Stimulated activated effector memory CD8-positive, alpha-beta T cell treated with anti-CD3 and anti-CD28 coated beads, Interleukin-12 subunit alpha, Interleukin-12 subunit beta, amount 100 ng/mL, for 72 hours (primary cell): ENCODE results near the gene LARP7.
"Not testable (repeated sequence)": the region's sequence is repeated elsewhere in the genome, so short reads cannot be mapped to it uniquely, and the experiment has no call there.

ENCODE experiments used
- ATAC-seq: fragments of 150-1000 bp; cut with Tn5 transposase; 2 replicates; pipeline ENCODE4 v1.10.0; 2021
- DNase-seq, 2 donors: peaks; one replicate each; pipeline ENCODE4 v3.0.0; 2021 to 2022; ENCODE audit warnings: low spot score in 2 of 2
- H3K27ac Mint-ChIP-seq: one replicate; pipeline ENCODE4 v1.8.0; 2022; ENCODE audit warnings: mild to moderate bottlenecking, mixed read lengths
- H3K36me3 Mint-ChIP-seq: one replicate; pipeline ENCODE4 v1.8.0; 2022; ENCODE audit warnings: mild to moderate bottlenecking, mixed read lengths
- H3K4me1 Mint-ChIP-seq: one replicate; pipeline ENCODE4 v1.8.0; 2022; ENCODE audit warnings: mixed read lengths
- H3K4me3 Mint-ChIP-seq: one replicate; pipeline ENCODE4 v1.8.0; 2022; ENCODE audit warnings: mild to moderate bottlenecking, mixed read lengths
- H3K9me3 Mint-ChIP-seq: one replicate; pipeline ENCODE4 v1.8.0; 2022; ENCODE audit warnings: mixed read lengths

The LARP7 gene

GRCh38 chr4:112636688-112637551, at the start of gene LARP7, which contains the start of gene ZGRF1:
Gene LARP7 (plus strand): TSS chr4:112637143. CDS start chr4:112644670, 7,527 bp downstream.
Gene ZGRF1 (minus strand): TSS chr4:112636909. CDS start chr4:112633176, 3,733 bp downstream.
- peaks cover 13% of the 10 kb centered on the region for H3K36me3 Mint-ChIP-seq
- ATAC-seq: peak; percentile 98
- DNase-seq: peak; percentile 96 to 99
- H3K4me3 Mint-ChIP-seq: no peak within 1 kb of the TSS
- H3K27ac Mint-ChIP-seq: no peak within 1 kb of the TSS
- H3K9me3 Mint-ChIP-seq: no peaks in the 10 kb centered on the region
- peaks cover 16% of the 10 kb centered on the region for H3K4me1 Mint-ChIP-seq

- Mint-ChIP-seq H3K9me3 (peaks cover 7% of the 10 kb centered on the region), H3K36me3 (peaks cover 25% of the 10 kb centered on the region), H3K27ac (no peak overlapping the region), H3K4me1 (no peaks in the 10 kb centered on the region), H3K4me3 (no peak overlapping the region)
- DNase-seq (no peak), ATAC-seq (no peak)
Observed at GRCh38 chr4:112589206-112589605, 47.7 kb upstream of the LARP7 start.

- Mint-ChIP-seq H3K4me3 (no peak overlapping the region), H3K9me3 (peaks cover 7% of the 10 kb centered on the region), H3K36me3 (peaks cover 15% of the 10 kb centered on the region), H3K27ac (no peak overlapping the region), H3K4me1 (no peaks in the 10 kb centered on the region)
- no peak for ATAC-seq
- DNase-seq: no peak
Observed at GRCh38 chr4:112591593-112591992, 45.4 kb upstream of the LARP7 start.

GRCh38 chr4:112592717-112593116, 44.2 kb upstream of the LARP7 start:
- DNase-seq (no peak), ATAC-seq (no peak)
- H3K36me3 Mint-ChIP-seq: peaks cover 15% of the 10 kb centered on the region
- H3K4me1 Mint-ChIP-seq: no peaks in the 10 kb centered on the region
- no peak overlapping the region for H3K27ac Mint-ChIP-seq
- H3K9me3 Mint-ChIP-seq: peaks cover 7% of the 10 kb centered on the region
- H3K4me3 Mint-ChIP-seq: no peak overlapping the region

- Mint-ChIP-seq H3K27ac (no peak overlapping the region), H3K4me3 (no peak overlapping the region), H3K36me3 (peaks cover 7% of the 10 kb centered on the region), H3K4me1 (no peaks in the 10 kb centered on the region), H3K9me3 (peaks cover 7% of the 10 kb centered on the region)
- no peak for DNase-seq
- no peak for ATAC-seq
Observed at GRCh38 chr4:112593438-112594133, 43.4 kb upstream of the LARP7 start.

- DNase-seq (no peak), ATAC-seq (no peak)
- peaks cover 5% of the 10 kb centered on the region for H3K36me3 Mint-ChIP-seq
- H3K9me3 Mint-ChIP-seq: peaks cover 7% of the 10 kb centered on the region
- no peak overlapping the region for H3K27ac Mint-ChIP-seq
- H3K4me3 Mint-ChIP-seq: no peak overlapping the region
- H3K4me1 Mint-ChIP-seq: no peaks in the 10 kb centered on the region
Observed at GRCh38 chr4:112594993-112595392, 42.0 kb upstream of the LARP7 start.

GRCh38 chr4:112604589-112604988, 32.4 kb upstream of the LARP7 start:
- no peak overlapping the region for H3K27ac Mint-ChIP-seq
- H3K4me3 Mint-ChIP-seq: no peak overlapping the region
- peak; percentile 37 for ATAC-seq
- no peaks in the 10 kb centered on the region for H3K4me1 Mint-ChIP-seq
- peak in 1 of 2 donors; percentile 2 for DNase-seq
- peaks cover 44% of the 10 kb centered on the region for H3K36me3 Mint-ChIP-seq
- no peaks in the 10 kb centered on the region for H3K9me3 Mint-ChIP-seq

- ATAC-seq, H3K27ac Mint-ChIP-seq, H3K4me3 Mint-ChIP-seq, H3K9me3 Mint-ChIP-seq, H3K4me1 Mint-ChIP-seq, DNase-seq: not testable (repeated sequence)
- peaks cover 21% of the 10 kb centered on the region for H3K36me3 Mint-ChIP-seq
Observed at GRCh38 chr4:112612814-112613213, 24.1 kb upstream of the LARP7 start.

GRCh38 chr4:112616984-112617383, 20.0 kb upstream of the LARP7 start:
- no peak overlapping the region for H3K4me3 Mint-ChIP-seq
- no peaks in the 10 kb centered on the region for H3K4me1 Mint-ChIP-seq
- no peaks in the 10 kb centered on the region for H3K9me3 Mint-ChIP-seq
- DNase-seq (no peak), ATAC-seq (no peak)
- H3K36me3 Mint-ChIP-seq: peaks cover 34% of the 10 kb centered on the region
- H3K27ac Mint-ChIP-seq: no peak overlapping the region

GRCh38 chr4:112626228-112626627, 10.7 kb upstream of the LARP7 start:
- no peaks in the 10 kb centered on the region for H3K4me1 Mint-ChIP-seq
- H3K4me3 Mint-ChIP-seq: no peak overlapping the region
- DNase-seq (no peak), ATAC-seq (no peak)
- no peak overlapping the region for H3K27ac Mint-ChIP-seq
- H3K9me3 Mint-ChIP-seq: no peaks in the 10 kb centered on the region
- H3K36me3 Mint-ChIP-seq: peaks cover 60% of the 10 kb centered on the region

GRCh38 chr4:112633477-112634235, 3.3 kb upstream of the LARP7 start:
- ATAC-seq (no peak), DNase-seq (no peak)
- H3K9me3 Mint-ChIP-seq: no peaks in the 10 kb centered on the region
- no peak overlapping the region for H3K27ac Mint-ChIP-seq
- peaks cover 38% of the 10 kb centered on the region for H3K36me3 Mint-ChIP-seq
- H3K4me1 Mint-ChIP-seq: no peaks in the 10 kb centered on the region
- H3K4me3 Mint-ChIP-seq: no peak overlapping the region

- no peak overlapping the region for H3K4me3 Mint-ChIP-seq
Observed at GRCh38 chr4:112637552-112637866, 566 bp downstream of the LARP7 start.

GRCh38 chr4:112642526-112642925, 5.6 kb downstream of the LARP7 start:
- peaks cover 28% of the 10 kb centered on the region for H3K4me1 Mint-ChIP-seq
- no peaks in the 10 kb centered on the region for H3K9me3 Mint-ChIP-seq
- ATAC-seq (no peak), DNase-seq (no peak)
- H3K4me3 Mint-ChIP-seq: no peak overlapping the region
- peaks cover 57% of the 10 kb centered on the region for H3K36me3 Mint-ChIP-seq
- H3K27ac Mint-ChIP-seq: peak overlapping the region; percentile 13

More at GRCh38 chr4:112637552-112637866, 566 bp downstream of the LARP7 start:
- H3K4me1 Mint-ChIP-seq: peaks cover 18% of the 10 kb centered on the region
- no peak for ATAC-seq
- H3K27ac Mint-ChIP-seq: no peak overlapping the region
- peaks cover 9% of the 10 kb centered on the region for H3K36me3 Mint-ChIP-seq
- no peaks in the 10 kb centered on the region for H3K9me3 Mint-ChIP-seq
- DNase-seq: no peak

GRCh38 chr4:112644595-112645535, 7.9 kb downstream of the LARP7 start:
- not testable (repeated sequence) for H3K4me3 Mint-ChIP-seq, H3K9me3 Mint-ChIP-seq, DNase-seq, ATAC-seq, H3K27ac Mint-ChIP-seq
- peaks cover 28% of the 10 kb centered on the region for H3K4me1 Mint-ChIP-seq
- peaks cover 80% of the 10 kb centered on the region for H3K36me3 Mint-ChIP-seq
